Measurements from ENCODE around the gene ADCY10. TPM values are rescaled to one million over a fixed set of nuclear protein-coding genes. Genes with fewer than 3 reads are reported as not detected.
"Not testable (repeated sequence)": the region's sequence is repeated elsewhere in the genome, so short reads cannot be mapped to it uniquely, and the experiment has no call there.

ADCY10 gene
- total RNA-seq, 2 donors from 2014 or later, result 0.35 TPM; not detected in 1

DNA sequence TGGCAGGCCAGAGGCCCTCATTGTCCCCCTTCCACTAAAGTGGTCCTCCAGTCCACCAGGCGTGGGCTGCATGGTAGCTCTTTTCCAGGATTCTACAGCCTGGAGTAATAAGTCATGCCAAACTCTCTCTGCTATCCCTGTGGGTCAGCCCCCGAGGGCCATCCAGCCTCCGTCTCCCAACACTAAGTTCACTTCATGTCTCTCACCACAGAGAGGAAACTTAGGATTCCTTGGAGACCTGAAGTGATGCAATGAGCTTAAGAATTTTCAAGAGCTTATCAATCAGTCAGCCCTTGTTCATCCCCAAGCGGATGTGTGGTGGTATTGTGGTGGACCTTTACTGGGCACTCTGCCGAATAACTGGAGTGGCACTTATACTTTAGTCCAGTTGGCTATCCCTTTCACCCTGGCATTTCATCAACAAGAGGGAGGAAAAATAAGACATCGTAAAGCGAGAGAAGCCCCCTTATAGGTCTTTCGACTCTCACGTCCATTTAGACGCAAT, 48.1 kb downstream of the ADCY10 start:
- H3K27ac ChIP-seq; H3K4me1 ChIP-seq; H3K27me3 ChIP-seq; H3K36me3 ChIP-seq; H3K9me3 ChIP-seq; H3K4me3 ChIP-seq; DNase-seq (ENCODE audit: low spot score): not testable (repeated sequence)

DNA sequence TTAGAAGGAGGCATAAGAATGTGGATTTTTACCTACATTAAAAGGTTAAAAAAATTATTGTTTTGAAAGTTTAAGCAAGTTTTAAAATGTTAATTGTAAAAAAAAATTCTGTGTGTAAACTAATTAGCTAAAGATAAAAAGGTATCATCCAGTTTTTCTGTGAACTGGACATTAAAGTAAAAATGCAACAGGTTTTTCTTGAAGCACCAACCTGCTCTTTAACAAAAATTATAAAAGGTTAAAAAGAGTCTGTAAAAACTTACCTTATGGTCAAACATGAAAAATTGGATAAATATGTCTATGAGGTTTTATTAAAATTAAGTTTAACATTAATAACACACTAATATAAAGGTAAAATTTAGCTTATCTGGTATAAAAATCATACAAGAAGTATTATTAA, 48.7 kb downstream of the ADCY10 start:
- not testable (repeated sequence) for H3K4me3 ChIP-seq; DNase-seq (ENCODE audit: low spot score); H3K27ac ChIP-seq; H3K9me3 ChIP-seq; H3K4me1 ChIP-seq; H3K27me3 ChIP-seq; H3K36me3 ChIP-seq

DNA sequence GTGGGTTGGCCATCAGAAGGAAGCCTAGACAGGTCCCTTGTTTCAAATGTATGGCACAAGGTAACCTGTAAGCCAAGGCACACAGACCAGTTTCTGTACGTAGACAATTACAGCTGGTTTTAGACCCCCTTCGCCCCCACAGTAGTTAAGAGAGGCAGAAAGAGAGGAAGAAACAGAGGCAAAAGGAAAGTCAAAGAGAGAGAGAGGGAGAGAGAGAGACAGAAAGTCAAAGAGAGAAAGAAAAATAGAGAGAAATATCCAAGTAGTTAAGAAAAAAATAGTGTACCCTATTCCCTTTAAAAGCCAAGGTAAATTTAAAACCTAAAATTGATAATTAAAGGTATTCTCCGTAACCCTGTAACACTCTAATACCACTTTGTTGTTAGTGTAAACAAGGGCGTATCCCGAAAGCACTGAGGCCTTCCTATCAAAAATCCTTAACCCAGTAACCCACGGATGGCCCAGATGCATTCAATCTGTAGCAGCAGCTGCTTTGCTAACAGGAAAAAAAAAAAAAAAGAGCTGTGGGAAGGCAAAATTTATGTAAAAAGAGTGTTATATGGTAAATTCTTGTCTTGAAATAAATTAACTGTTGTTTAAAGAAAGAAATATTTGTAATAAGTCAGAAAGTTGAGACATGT, 49.4 kb downstream of the ADCY10 start:
- TF ChIP-seq, protein P1, sequence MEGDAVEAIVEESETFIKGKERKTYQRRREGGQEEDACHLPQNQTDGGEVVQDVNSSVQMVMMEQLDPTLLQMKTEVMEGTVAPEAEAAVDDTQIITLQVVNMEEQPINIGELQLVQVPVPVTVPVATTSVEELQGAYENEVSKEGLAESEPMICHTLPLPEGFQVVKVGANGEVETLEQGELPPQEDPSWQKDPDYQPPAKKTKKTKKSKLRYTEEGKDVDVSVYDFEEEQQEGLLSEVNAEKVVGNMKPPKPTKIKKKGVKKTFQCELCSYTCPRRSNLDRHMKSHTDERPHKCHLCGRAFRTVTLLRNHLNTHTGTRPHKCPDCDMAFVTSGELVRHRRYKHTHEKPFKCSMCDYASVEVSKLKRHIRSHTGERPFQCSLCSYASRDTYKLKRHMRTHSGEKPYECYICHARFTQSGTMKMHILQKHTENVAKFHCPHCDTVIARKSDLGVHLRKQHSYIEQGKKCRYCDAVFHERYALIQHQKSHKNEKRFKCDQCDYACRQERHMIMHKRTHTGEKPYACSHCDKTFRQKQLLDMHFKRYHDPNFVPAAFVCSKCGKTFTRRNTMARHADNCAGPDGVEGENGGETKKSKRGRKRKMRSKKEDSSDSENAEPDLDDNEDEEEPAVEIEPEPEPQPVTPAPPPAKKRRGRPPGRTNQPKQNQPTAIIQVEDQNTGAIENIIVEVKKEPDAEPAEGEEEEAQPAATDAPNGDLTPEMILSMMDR (IDR thresholded peaks at IDR 0.05), result no peak
- no peaks in the 10 kb centered on the region for H3K9me3 ChIP-seq
- DNase-seq (ENCODE audit: low spot score), result no peak
- no peaks in the 10 kb centered on the region for H3K36me3 ChIP-seq
- H3K4me3 ChIP-seq, result no peak overlapping the region
- H3K4me1 ChIP-seq, result no peaks in the 10 kb centered on the region
- H3K27ac ChIP-seq, result no peak overlapping the region
- H3K27me3 ChIP-seq, result no peaks in the 10 kb centered on the region

DNA sequence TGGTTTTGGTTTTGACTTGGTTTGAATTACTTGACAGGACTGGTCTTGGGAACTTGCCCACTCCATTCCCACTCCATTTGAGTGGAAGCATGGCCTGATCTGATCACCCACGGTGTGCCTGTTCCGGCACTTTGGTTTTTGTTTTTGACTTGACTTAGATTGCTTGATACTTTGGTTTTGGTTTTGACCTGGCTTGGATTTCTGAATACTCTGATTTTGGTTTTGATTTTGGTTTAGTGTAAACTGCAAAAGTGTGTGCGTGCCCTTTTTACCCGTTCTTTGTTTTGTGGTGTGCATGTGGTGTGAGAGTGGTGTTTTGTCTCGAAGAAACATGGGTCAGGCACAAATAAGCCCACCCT, 50.0 kb downstream of the ADCY10 start:
- Histone ChIP-seq H3K4me3 (no peak overlapping the region), H3K4me1 (no peaks in the 10 kb centered on the region), H3K27ac (no peak overlapping the region), H3K36me3 (no peaks in the 10 kb centered on the region), H3K9me3 (no peaks in the 10 kb centered on the region), H3K27me3 (no peaks in the 10 kb centered on the region)
- no peak for DNase-seq (ENCODE audit: low spot score)
- TF ChIP-seq, protein P1 (IDR thresholded peaks at IDR 0.05), result no peak

DNA sequence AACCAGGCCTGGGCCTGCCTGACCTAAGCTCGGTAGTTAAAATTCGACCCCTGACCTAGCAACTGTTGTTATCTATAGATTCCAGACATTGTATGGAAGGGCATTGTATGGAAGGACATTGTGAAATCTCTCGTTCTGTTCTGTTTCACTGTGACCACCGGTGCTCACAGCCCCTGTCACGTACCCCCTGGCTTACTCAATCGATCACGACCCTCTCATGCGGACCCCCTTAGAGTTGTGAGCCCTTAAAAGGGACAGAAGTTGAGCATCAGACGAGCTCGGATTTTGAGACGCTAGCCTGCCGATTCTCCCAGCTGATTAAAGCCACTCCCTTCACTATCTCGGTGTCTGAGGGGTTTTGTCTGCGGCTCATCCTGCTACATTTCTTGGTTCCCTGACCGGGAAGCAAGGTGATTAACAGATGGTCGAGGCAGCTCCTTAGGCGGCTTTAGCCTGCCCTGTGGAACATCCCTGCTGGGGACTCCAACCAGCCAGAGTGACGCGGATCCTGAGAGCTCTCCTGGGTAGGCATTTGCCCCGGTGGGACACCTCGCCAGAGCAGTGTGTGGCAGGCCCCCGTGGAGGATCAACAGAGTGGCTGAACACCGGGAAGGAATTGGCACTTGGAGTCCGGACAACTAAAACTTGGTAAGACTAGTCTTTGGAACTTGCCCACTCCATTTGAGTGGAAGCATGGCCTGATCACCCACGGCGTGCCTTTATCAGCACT, 50.6 kb downstream of the ADCY10 start:
- not testable (repeated sequence) for H3K4me3 ChIP-seq; DNase-seq (ENCODE audit: low spot score); H3K9me3 ChIP-seq; H3K4me1 ChIP-seq; H3K36me3 ChIP-seq; H3K27me3 ChIP-seq; H3K27ac ChIP-seq

DNA sequence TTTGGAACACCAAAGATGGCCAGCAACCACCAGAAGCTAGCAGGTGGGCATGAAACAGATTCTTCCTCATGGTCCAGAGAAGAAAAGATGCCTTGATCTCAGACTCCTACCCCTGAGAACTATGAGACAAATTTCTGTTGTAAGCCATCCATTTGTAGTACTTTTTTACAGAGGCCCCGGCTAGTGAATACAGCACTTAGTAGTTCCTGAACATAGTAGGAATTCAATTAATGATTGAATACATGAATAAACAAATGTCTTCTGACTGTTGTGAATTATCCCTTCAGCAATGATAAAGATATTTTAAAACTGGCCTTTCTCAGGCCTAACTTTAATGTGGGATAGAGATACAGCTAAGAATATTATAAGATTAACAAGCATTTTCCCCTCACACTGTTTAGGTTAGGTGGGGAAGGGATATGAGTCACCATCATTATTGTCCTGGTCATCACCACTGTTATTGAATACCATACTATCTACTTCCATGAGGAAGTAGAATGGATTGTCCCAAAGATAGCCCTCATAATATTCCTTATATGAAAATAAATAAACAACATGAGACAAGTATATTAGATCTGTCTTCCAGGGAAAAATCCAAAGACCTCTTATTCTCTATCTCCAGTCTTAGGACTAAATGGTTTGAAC, 51.4 kb downstream of the ADCY10 start:
- TF ChIP-seq, protein P1 (IDR thresholded peaks at IDR 0.05), result no peak
- Histone ChIP-seq H3K9me3 (no peaks in the 10 kb centered on the region), H3K27me3 (no peaks in the 10 kb centered on the region), H3K27ac (no peak overlapping the region), H3K4me3 (no peak overlapping the region), H3K4me1 (no peaks in the 10 kb centered on the region), H3K36me3 (no peaks in the 10 kb centered on the region)
- DNase-seq (ENCODE audit: low spot score), result no peak

DNA sequence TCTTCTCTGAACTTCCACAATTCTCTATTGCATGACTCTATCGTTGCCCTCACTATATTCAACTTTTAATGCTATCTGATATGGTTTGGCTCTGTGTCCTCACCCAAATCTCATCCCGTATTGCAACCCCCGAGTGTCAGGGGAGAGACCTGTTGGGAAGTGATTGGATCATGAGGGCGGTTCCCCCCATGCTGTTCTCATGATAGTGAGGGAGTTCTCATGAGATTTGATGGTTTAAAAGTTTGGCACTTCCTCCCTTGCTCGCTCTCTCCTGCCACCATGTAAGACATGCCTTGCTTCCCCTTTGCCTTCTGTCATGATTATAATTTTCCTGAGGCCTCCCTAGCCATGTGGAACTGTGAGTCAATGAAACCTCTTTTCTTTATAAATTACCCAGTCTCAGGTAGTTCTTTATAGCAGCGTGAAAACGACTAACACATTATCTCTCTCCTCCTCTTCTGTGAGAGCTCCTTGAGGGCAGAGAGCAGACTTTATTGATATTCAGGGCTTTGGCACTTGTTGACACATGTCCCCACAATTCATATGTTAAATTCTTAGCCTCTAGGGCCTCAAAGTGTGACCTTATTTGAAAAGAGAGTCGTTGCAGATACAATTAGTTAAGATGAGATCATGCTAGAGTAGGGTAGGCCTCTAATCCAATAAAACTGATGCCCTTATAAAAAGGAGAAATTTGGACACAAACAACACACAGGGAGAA, 52.1 kb downstream of the ADCY10 start:
- no peaks in the 10 kb centered on the region for H3K27me3 ChIP-seq
- no peak overlapping the region for H3K4me3 ChIP-seq
- no peaks in the 10 kb centered on the region for H3K36me3 ChIP-seq
- no peak overlapping the region for H3K27ac ChIP-seq
- TF ChIP-seq, protein P1 (IDR thresholded peaks at IDR 0.05), result no peak
- H3K4me1 ChIP-seq, result no peaks in the 10 kb centered on the region
- no peaks in the 10 kb centered on the region for H3K9me3 ChIP-seq
- no peak for DNase-seq (ENCODE audit: low spot score)

All from right atrium auricular region (tissue), 2 donors.